Endodermal cell (in vitro differentiated cells): ENCODE data around the gene ZSCAN5C. TPM values are rescaled to one million over a fixed set of nuclear protein-coding genes. Genes with fewer than 3 reads are reported as not detected.

ENCODE experiments used
- DNase-seq: peaks from one replicate; pipeline ENCODE4 v3.0.0-alpha.2; 2017
- H3K27ac ChIP-seq: 2 replicates; pipeline ENCODE4 v1.5.1; 2013; ENCODE audit warnings: mild to moderate bottlenecking, low read depth, low read length, moderate library complexity
- H3K27me3 ChIP-seq: 2 replicates; pipeline ENCODE4 v1.6.1; 2013; ENCODE audit warnings: mild to moderate bottlenecking, low read length, moderate library complexity; ENCODE audit not compliant: insufficient read depth, control insufficient read depth, poor library complexity, severe bottlenecking
- H3K36me3 ChIP-seq: 2 replicates; pipeline ENCODE4 v1.7.0; 2013; ENCODE audit warnings: mild to moderate bottlenecking, low read length, moderate library complexity; ENCODE audit not compliant: control insufficient read depth, insufficient read depth
- H3K4me1 ChIP-seq: one replicate; pipeline ENCODE4 v1.7.0; 2013; ENCODE audit warnings: low read length; ENCODE audit not compliant: control insufficient read depth, insufficient read depth
- H3K4me3 ChIP-seq: 2 replicates; pipeline ENCODE4 v1.5.1; 2013; ENCODE audit warnings: mild to moderate bottlenecking, low read length, moderate library complexity
- H3K9ac ChIP-seq: 2 replicates; pipeline ENCODE4 v1.6.1; 2013; ENCODE audit warnings: mild to moderate bottlenecking, low read length, moderate library complexity; ENCODE audit not compliant: poor library complexity, severe bottlenecking; ENCODE audit errors: extremely low read depth
- H3K9me3 ChIP-seq: 2 replicates; pipeline ENCODE4 v1.6.1; 2013; ENCODE audit warnings: mild to moderate bottlenecking, low read length, moderate library complexity; ENCODE audit not compliant: control insufficient read depth
- H3K27ac Mint-ChIP-seq: 2 replicates; pipeline ENCODE4 v1.8.0; 2020; ENCODE audit warnings: mixed read lengths
- H3K27me3 Mint-ChIP-seq: 2 replicates; pipeline ENCODE4 v1.8.0; 2021; ENCODE audit warnings: mild to moderate bottlenecking, mixed read lengths; ENCODE audit not compliant: insufficient read depth
- H3K36me3 Mint-ChIP-seq: 2 replicates; pipeline ENCODE4 v1.8.0; 2020; ENCODE audit warnings: low read depth, mixed read lengths
- H3K4me1 Mint-ChIP-seq: 2 replicates; pipeline ENCODE4 v1.8.0; 2020; ENCODE audit warnings: mixed read lengths
- H3K4me3 Mint-ChIP-seq: 2 replicates; pipeline ENCODE4 v1.8.0; 2020; ENCODE audit warnings: mild to moderate bottlenecking, moderate library complexity, mixed read lengths
- H3K9me3 Mint-ChIP-seq: 2 replicates; pipeline ENCODE4 v1.8.0; 2020; ENCODE audit warnings: mild to moderate bottlenecking, mixed read lengths
- CTCF ChIP-seq: fragments of 200-600 bp; sonication (generic); conservative IDR thresholded peaks from 2 replicates; pipeline ENCODE4 v1.5.0; 2021; ENCODE audit warnings: antibody characterized with exemption, mild to moderate bottlenecking
- WGBS, 2 experiments: methylation state at CpG; one replicate each; pipeline versions ENCODE4 v1.1.5 to v1.1.7; 2013; ENCODE audit warnings: missing lambda C conversion rate in 2 of 2, mixed read lengths in 1 of 2; ENCODE audit not compliant: insufficient coverage in 1 of 2, insufficient read length in 1 of 2; 5-methylcytosine and 5-hydroxymethylcytosine counted together
- total RNA-seq, 2 donors: library from RNA; stranded (reverse); fragmentation: NEBNext Ultra II Directional in 1 of 2; extraction: Animal tissue kit (Norgen Biotek cat#: 25700) in 1 of 2; gene quantifications; 2 replicates in 1 of 2; 3 replicates in 1 of 2; pipeline ENCODE4 v1.2.1, GENCODE V29; 2021

The ZSCAN5C gene
- total RNA-seq, 2 donors from 2014 or later, result not detected

DNA sequence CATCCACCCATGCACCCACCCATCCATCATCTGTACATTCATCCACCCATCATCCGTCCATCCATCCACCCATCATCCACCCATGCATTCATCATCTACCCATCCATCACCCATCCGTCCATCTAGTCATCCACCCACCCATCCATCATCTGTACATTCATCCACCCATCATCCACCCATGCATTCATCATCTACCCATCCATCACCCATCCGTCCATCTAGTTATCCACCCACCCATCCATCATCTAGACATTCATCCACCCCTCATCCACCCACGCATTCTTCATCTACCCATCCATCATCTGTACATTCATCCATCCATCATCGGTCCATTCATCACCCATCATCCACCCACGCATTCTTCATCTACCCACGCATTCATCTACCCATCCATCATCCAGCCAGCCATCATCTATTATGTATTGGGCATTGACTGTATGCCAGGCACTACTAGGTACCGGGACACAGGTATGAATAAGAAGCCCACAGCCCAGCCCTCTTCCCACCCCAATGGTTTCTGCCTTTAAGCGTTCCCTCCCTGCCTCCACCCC lies 43.0 kb upstream of the ZSCAN5C start:
- no peaks in the 10 kb centered on the region for H3K9me3 ChIP-seq
- H3K27me3 ChIP-seq, result no peaks in the 10 kb centered on the region
- 77 to 92% methylated on average over 7 to 9 of the region's 9 CpGs for WGBS, 2 experiments
- TF ChIP-seq CTCF, result no peak
- H3K9ac ChIP-seq, result no peak overlapping the region
- no peaks in the 10 kb centered on the region for H3K27me3 Mint-ChIP-seq
- H3K36me3 ChIP-seq, result peaks cover 30% of the 10 kb centered on the region
- H3K4me1 Mint-ChIP-seq, result no peaks in the 10 kb centered on the region
- H3K27ac Mint-ChIP-seq, result no peak overlapping the region
- peaks cover 29% of the 10 kb centered on the region for H3K36me3 Mint-ChIP-seq
- no peaks in the 10 kb centered on the region for H3K4me1 ChIP-seq
- no peak overlapping the region for H3K4me3 Mint-ChIP-seq
- H3K4me3 ChIP-seq, result no peak overlapping the region
- H3K27ac ChIP-seq, result no peak overlapping the region
- DNase-seq, result no peak
- no peaks in the 10 kb centered on the region for H3K9me3 Mint-ChIP-seq

GRCh38 chr19:56159622-56160271 lies 42.3 kb upstream of the ZSCAN5C start:
- Histone ChIP-seq H3K27me3 (no peaks in the 10 kb centered on the region), H3K9ac (no peak overlapping the region), H3K27ac (no peak overlapping the region), H3K4me1 (no peaks in the 10 kb centered on the region), H3K36me3 (peaks cover 27% of the 10 kb centered on the region), H3K9me3 (no peaks in the 10 kb centered on the region), H3K4me3 (no peak overlapping the region)
- Mint-ChIP-seq H3K36me3 (peaks cover 29% of the 10 kb centered on the region), H3K27me3 (no peaks in the 10 kb centered on the region), H3K27ac (no peak overlapping the region), H3K4me1 (no peaks in the 10 kb centered on the region), H3K4me3 (no peak overlapping the region), H3K9me3 (no peaks in the 10 kb centered on the region)
- DNase-seq, result no peak
- WGBS, 2 experiments, result 97% methylated on average over 53 to 69 of the region's 69 CpGs
- TF ChIP-seq CTCF, result no peak

- H3K36me3 ChIP-seq, result peaks cover 11% of the 10 kb centered on the region
- no peak overlapping the region for H3K4me3 ChIP-seq
- Mint-ChIP-seq H3K9me3 (no peaks in the 10 kb centered on the region), H3K36me3 (peaks cover 12% of the 10 kb centered on the region), H3K4me3 (no peak overlapping the region), H3K27ac (no peak overlapping the region), H3K27me3 (no peaks in the 10 kb centered on the region), H3K4me1 (no peaks in the 10 kb centered on the region)
- no peaks in the 10 kb centered on the region for H3K9me3 ChIP-seq
- no peaks in the 10 kb centered on the region for H3K4me1 ChIP-seq
- no peak overlapping the region for H3K27ac ChIP-seq
- H3K27me3 ChIP-seq, result no peaks in the 10 kb centered on the region
- 94 to 100% methylated on average over 4 to 11 of the region's 11 CpGs for WGBS, 2 experiments
- no peak for DNase-seq
- no peak for TF ChIP-seq CTCF
- no peak overlapping the region for H3K9ac ChIP-seq
Observed at GRCh38 chr19:56161534-56161933, 40.5 kb upstream of the ZSCAN5C start.
